HepG2 (cell line): Measurements from ENCODE around the gene DNAJC5. TPM values are rescaled to one million over a fixed set of nuclear protein-coding genes. Genes with fewer than 3 reads are reported as not detected.

Experiments
- BORCS8-MEF2B ChIP-seq: sonication (generic); formaldehyde crosslinking; IDR thresholded peaks from 2 replicates; pipeline ENCODE4 v1.8.0; 2022; ENCODE audit warnings: mild to moderate bottlenecking, missing genetic modification reagents
- CHD4 ChIP-seq: fragments of 200-600 bp; sonication (generic); IDR thresholded peaks from 2 replicates; pipeline ENCODE4 v1.7.0; 2017; ENCODE audit warnings: mild to moderate bottlenecking, low read length, borderline replicate concordance
- ELF1 ChIP-seq: sonication (generic); formaldehyde crosslinking; IDR thresholded peaks from 2 replicates; pipeline ENCODE4 v1.4.0; 2020; ENCODE audit warnings: missing genetic modification reagents
- ELF4 ChIP-seq: sonication (generic); formaldehyde crosslinking; IDR thresholded peaks from 2 replicates; pipeline ENCODE4 v1.5.0; 2020; ENCODE audit warnings: missing genetic modification reagents, mild to moderate bottlenecking, moderate library complexity, borderline replicate concordance
- MATR3 ChIP-seq: sonication (generic); formaldehyde crosslinking; IDR thresholded peaks from 2 replicates; pipeline ENCODE4 v1.4.0; 2020; ENCODE audit warnings: missing genetic modification reagents
- MED1 ChIP-seq: sonication (generic); formaldehyde crosslinking; IDR thresholded peaks from 2 replicates; pipeline ENCODE4 v1.4.0; 2020; ENCODE audit warnings: missing genetic modification reagents
- PAWR ChIP-seq: sonication (generic); formaldehyde crosslinking; IDR thresholded peaks from 2 replicates; pipeline ENCODE4 v1.4.0; 2020; ENCODE audit warnings: missing genetic modification reagents, mild to moderate bottlenecking, borderline replicate concordance
- RNF219 ChIP-seq: sonication (generic); formaldehyde crosslinking; IDR thresholded peaks from 2 replicates; pipeline ENCODE4 v1.5.0; 2020; ENCODE audit warnings: mild to moderate bottlenecking, missing genetic modification reagents
- SATB2 ChIP-seq: sonication (generic); formaldehyde crosslinking; IDR thresholded peaks from 2 replicates; pipeline ENCODE4 v1.5.0; 2020; ENCODE audit warnings: missing genetic modification reagents
- SP140L ChIP-seq: sonication (generic); formaldehyde crosslinking; IDR thresholded peaks from 2 replicates; pipeline ENCODE4 v1.4.0; 2020; ENCODE audit warnings: missing genetic modification reagents, borderline replicate concordance
- ZFYVE20 ChIP-seq: sonication (generic); formaldehyde crosslinking; IDR thresholded peaks from 2 replicates; pipeline ENCODE4 v1.8.0; 2023; ENCODE audit warnings: low read depth, mild to moderate bottlenecking, moderate library complexity, missing genetic modification reagents, borderline replicate concordance
- ZMAT3 ChIP-seq: sonication (generic); formaldehyde crosslinking; conservative IDR thresholded peaks from 2 replicates; pipeline ENCODE4 v1.7.0; 2021; ENCODE audit warnings: missing genetic modification reagents
- ZNF746 ChIP-seq: sonication (generic); formaldehyde crosslinking; IDR thresholded peaks from 2 replicates; pipeline ENCODE4 v1.8.0; 2022; ENCODE audit warnings: mild to moderate bottlenecking, missing genetic modification reagents
- ZNF75D ChIP-seq: sonication (generic); formaldehyde crosslinking; IDR thresholded peaks from 2 replicates; pipeline ENCODE4 v1.8.1; 2023; ENCODE audit warnings: missing genetic modification reagents, mild to moderate bottlenecking, borderline replicate concordance
- ZNF776 ChIP-seq: sonication (generic); formaldehyde crosslinking; IDR thresholded peaks from 2 replicates; pipeline ENCODE4 v1.4.0; 2020; ENCODE audit warnings: mild to moderate bottlenecking, missing genetic modification reagents
- ZSCAN21 ChIP-seq: sonication (generic); formaldehyde crosslinking; IDR thresholded peaks from 2 replicates; pipeline ENCODE4 v1.8.0; 2022; ENCODE audit warnings: mild to moderate bottlenecking, missing genetic modification reagents, moderate library complexity, borderline replicate concordance
- polyA plus RNA-seq, 8 experiments: library from polyadenylated mRNA; depleted of rRNA in 3 of 8; stranded (reverse) in 7 of 8; unstranded in 1 of 8; fragments of >200 nt; fragmentation: Illumina TruSeq in 4 of 8; extraction: Trizol in 4 of 8; gene quantifications; 2 replicates each; pipeline versions ENCODE4 v1.2.1 to v1.2.3, GENCODE V29; 2011 to 2016; ENCODE audit warnings: low read depth in 4 of 8, missing spikeins in 1 of 8, mixed read lengths in 1 of 8; ENCODE audit not compliant: insufficient read depth in 1 of 8
- total RNA-seq, 5 experiments: library from RNA; depleted of rRNA; stranded (reverse); fragments of >200 nt; fragmentation: Illumina TruSeq; extraction: Trizol; gene quantifications; 2 replicates each; pipeline ENCODE4 v1.2.3, GENCODE V29; 2016; ENCODE audit warnings: low read depth in 1 of 5
- TF ChIP-seq, protein P1 (sequence below): sonication (generic); formaldehyde crosslinking; IDR thresholded peaks from 2 replicates; pipeline ENCODE4 v1.4.0; 2020; ENCODE audit warnings: missing genetic modification reagents, borderline replicate concordance
- TF ChIP-seq, protein P2 (sequence below), 2 experiments: fragments of 450-650 bp in 1 of 2; sonication (generic) in 1 of 2; formaldehyde crosslinking; IDR thresholded peaks; 2 replicates each; pipeline versions ENCODE4 v1.5.0 to v1.8.0; 2020 to 2022; ENCODE audit warnings: mild to moderate bottlenecking in 1 of 2, missing genetic modification reagents in 1 of 2
- TF ChIP-seq, protein P3 (sequence below): sonication (generic); formaldehyde crosslinking; IDR thresholded peaks from 2 replicates; pipeline ENCODE4 v1.8.0; 2022; ENCODE audit warnings: missing genetic modification reagents, mild to moderate bottlenecking, moderate library complexity, borderline replicate concordance

DNAJC5 gene
- total and polyA plus RNA-seq, 2 of the 13 experiments (the other 11 are each of a cell fraction or from before 2014, with no cell fraction given) = 42.8 to 64.5 TPM

- TF ChIP-seq, protein P1, sequence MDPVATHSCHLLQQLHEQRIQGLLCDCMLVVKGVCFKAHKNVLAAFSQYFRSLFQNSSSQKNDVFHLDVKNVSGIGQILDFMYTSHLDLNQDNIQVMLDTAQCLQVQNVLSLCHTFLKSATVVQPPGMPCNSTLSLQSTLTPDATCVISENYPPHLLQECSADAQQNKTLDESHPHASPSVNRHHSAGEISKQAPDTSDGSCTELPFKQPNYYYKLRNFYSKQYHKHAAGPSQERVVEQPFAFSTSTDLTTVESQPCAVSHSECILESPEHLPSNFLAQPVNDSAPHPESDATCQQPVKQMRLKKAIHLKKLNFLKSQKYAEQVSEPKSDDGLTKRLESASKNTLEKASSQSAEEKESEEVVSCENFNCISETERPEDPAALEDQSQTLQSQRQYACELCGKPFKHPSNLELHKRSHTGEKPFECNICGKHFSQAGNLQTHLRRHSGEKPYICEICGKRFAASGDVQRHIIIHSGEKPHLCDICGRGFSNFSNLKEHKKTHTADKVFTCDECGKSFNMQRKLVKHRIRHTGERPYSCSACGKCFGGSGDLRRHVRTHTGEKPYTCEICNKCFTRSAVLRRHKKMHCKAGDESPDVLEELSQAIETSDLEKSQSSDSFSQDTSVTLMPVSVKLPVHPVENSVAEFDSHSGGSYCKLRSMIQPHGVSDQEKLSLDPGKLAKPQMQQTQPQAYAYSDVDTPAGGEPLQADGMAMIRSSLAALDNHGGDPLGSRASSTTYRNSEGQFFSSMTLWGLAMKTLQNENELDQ (CRISPR knock-in tag) = no peak
- TF ChIP-seq ZNF776 (peak; percentile 91; the same call in 1 of the 2 replicates), ZFYVE20 (peak; percentile 92; the same call in 1 of the 2 replicates), ELF1 (CRISPR knock-in tag) (peak; percentile 97), ZSCAN21 (peak; percentile 99), RNF219 (CRISPR knock-in tag) (peak; percentile 95; the same call in 1 of the 2 replicates), SATB2 (CRISPR knock-in tag) (peak; percentile 90), MATR3 (CRISPR knock-in tag) (no peak), ZNF75D (no peak), BORCS8-MEF2B (CRISPR knock-in tag) (peak; percentile 94), ZNF746 (CRISPR knock-in tag) (peak; percentile 78), ZMAT3 (CRISPR knock-in tag) (peak; percentile 99), SP140L (no peak), ELF4 (CRISPR knock-in tag) (peak; percentile 71; the same call in 1 of the 2 replicates), MED1 (CRISPR knock-in tag) (peak; percentile 88), PAWR (CRISPR knock-in tag) (peak; percentile 90; the same call in 1 of the 2 replicates), CHD4 (no peak)
- TF ChIP-seq, protein P2, sequence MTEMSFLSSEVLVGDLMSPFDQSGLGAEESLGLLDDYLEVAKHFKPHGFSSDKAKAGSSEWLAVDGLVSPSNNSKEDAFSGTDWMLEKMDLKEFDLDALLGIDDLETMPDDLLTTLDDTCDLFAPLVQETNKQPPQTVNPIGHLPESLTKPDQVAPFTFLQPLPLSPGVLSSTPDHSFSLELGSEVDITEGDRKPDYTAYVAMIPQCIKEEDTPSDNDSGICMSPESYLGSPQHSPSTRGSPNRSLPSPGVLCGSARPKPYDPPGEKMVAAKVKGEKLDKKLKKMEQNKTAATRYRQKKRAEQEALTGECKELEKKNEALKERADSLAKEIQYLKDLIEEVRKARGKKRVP (CRISPR knock-in tag; IDR thresholded peaks at IDR 0.05) = peak in 1 of 2 experiments; percentile 90; a peak in 2 of 4 replicates
- TF ChIP-seq, protein P3, sequence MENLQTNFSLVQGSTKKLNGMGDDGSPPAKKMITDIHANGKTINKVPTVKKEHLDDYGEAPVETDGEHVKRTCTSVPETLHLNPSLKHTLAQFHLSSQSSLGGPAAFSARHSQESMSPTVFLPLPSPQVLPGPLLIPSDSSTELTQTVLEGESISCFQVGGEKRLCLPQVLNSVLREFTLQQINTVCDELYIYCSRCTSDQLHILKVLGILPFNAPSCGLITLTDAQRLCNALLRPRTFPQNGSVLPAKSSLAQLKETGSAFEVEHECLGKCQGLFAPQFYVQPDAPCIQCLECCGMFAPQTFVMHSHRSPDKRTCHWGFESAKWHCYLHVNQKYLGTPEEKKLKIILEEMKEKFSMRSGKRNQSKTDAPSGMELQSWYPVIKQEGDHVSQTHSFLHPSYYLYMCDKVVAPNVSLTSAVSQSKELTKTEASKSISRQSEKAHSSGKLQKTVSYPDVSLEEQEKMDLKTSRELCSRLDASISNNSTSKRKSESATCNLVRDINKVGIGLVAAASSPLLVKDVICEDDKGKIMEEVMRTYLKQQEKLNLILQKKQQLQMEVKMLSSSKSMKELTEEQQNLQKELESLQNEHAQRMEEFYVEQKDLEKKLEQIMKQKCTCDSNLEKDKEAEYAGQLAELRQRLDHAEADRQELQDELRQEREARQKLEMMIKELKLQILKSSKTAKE = peak; percentile 77
Observed at GRCh38 chr20:63864978-63865640, 29.8 kb upstream of the DNAJC5 start, which contains the start of gene TPD52L2 (continued).
